Fibroblast of villous mesenchyme (primary cell): Measurements from ENCODE around the gene GTF3C5. TPM values are rescaled to one million over a fixed set of nuclear protein-coding genes. Genes with fewer than 3 reads are reported as not detected.
"Not testable (repeated sequence)": the region's sequence is repeated elsewhere in the genome, so short reads cannot be mapped to it uniquely, and the experiment has no call there.

Source experiments
- DNase-seq: peaks from one replicate; pipeline ENCODE4 v3.0.0-alpha.2; 2010; ENCODE audit warnings: low read depth
- H3K4me3 ChIP-seq: 2 replicates; pipeline ENCODE4 v1.5.1; 2011; ENCODE audit warnings: low read depth, mild to moderate bottlenecking, low read length
- CTCF ChIP-seq: IDR thresholded peaks from 2 replicates; pipeline ENCODE4 v1.5.1; 2012; ENCODE audit warnings: low read depth, mild to moderate bottlenecking, low read length; ENCODE audit not compliant: insufficient read depth
- total RNA-seq: library from RNA; depleted of rRNA; stranded (reverse); fragments of >200 nt; gene quantifications from 2 replicates; pipeline ENCODE4 v1.2.3, GENCODE V29; 2012

GTF3C5 gene
- total RNA-seq, 1 donor, result 30.7 TPM

GRCh38 chr9:132997591-132997990, 33.2 kb upstream of the GTF3C5 start:
- H3K4me3 ChIP-seq, result no peak overlapping the region
- DNase-seq, result peak; percentile 88
- no peak for TF ChIP-seq CTCF

- H3K4me3 ChIP-seq, DNase-seq: not testable (repeated sequence)
Observed at GRCh38 chr9:132998221-132998620, 32.6 kb upstream of the GTF3C5 start.

- H3K4me3 ChIP-seq, result no peak overlapping the region
- TF ChIP-seq CTCF, result no peak
- DNase-seq, result no peak
Observed at GRCh38 chr9:132998831-132999635, 31.8 kb upstream of the GTF3C5 start.

- DNase-seq, result no peak
- TF ChIP-seq CTCF, result no peak
- no peak overlapping the region for H3K4me3 ChIP-seq
Observed at GRCh38 chr9:133002147-133003070, 28.4 kb upstream of the GTF3C5 start.

GRCh38 chr9:133003071-133003461, 27.7 kb upstream of the GTF3C5 start:
- no peak for DNase-seq
- H3K4me3 ChIP-seq, result no peak overlapping the region
- TF ChIP-seq CTCF, result no peak

GRCh38 chr9:133003671-133004090, 27.1 kb upstream of the GTF3C5 start:
- DNase-seq, result no peak
- TF ChIP-seq CTCF, result no peak
- H3K4me3 ChIP-seq, result no peak overlapping the region

GRCh38 chr9:133004091-133004998, 26.5 kb upstream of the GTF3C5 start:
- no peak for DNase-seq
- H3K4me3 ChIP-seq, result no peak overlapping the region
- TF ChIP-seq CTCF, result no peak
